ENCODE data around the gene LRRC71.
"Not testable (repeated sequence)": the region's sequence is repeated elsewhere in the genome, so short reads cannot be mapped to it uniquely, and the experiment has no call there.

Gene LRRC71

GRCh38 chr1:156908541-156908940 lies 11.9 kb upstream of the LRRC71 start:
- no peak for FAIRE-seq

GRCh38 chr1:156908955-156909354 lies 11.5 kb upstream of the LRRC71 start:
- no peak for FAIRE-seq

GRCh38 chr1:156909671-156910070 lies 10.8 kb upstream of the LRRC71 start:
- FAIRE-seq: no peak

GRCh38 chr1:156910309-156910782 lies 10.1 kb upstream of the LRRC71 start:
- FAIRE-seq: no peak

GRCh38 chr1:156911577-156912298 lies 8.7 kb upstream of the LRRC71 start:
- no peak for FAIRE-seq

GRCh38 chr1:156912310-156912709 lies 8.1 kb upstream of the LRRC71 start:
- no peak for FAIRE-seq

- no peak for FAIRE-seq
Measured at GRCh38 chr1:156912861-156913808, 7.3 kb upstream of the LRRC71 start.

GRCh38 chr1:156913809-156914387 lies 6.5 kb upstream of the LRRC71 start:
- FAIRE-seq: no peak

- FAIRE-seq: no peak
Measured at GRCh38 chr1:156914440-156914856, 6.0 kb upstream of the LRRC71 start.

GRCh38 chr1:156921053-156921529 lies 659 bp downstream of the LRRC71 start:
- no peak for FAIRE-seq

- FAIRE-seq: no peak
Measured at GRCh38 chr1:156922986-156923669, 2.7 kb downstream of the LRRC71 start.

- no peak for FAIRE-seq
Measured at GRCh38 chr1:156923670-156924477, 3.4 kb downstream of the LRRC71 start.

- no peak for FAIRE-seq
Measured at GRCh38 chr1:156924478-156925153, 4.2 kb downstream of the LRRC71 start.

- no peak for FAIRE-seq
Measured at GRCh38 chr1:156925154-156926010, 5.0 kb downstream of the LRRC71 start.

- no peak for FAIRE-seq
Measured at GRCh38 chr1:156926175-156926574, 5.7 kb downstream of the LRRC71 start.

- FAIRE-seq: not testable (repeated sequence)
Measured at GRCh38 chr1:156926695-156927094, 6.3 kb downstream of the LRRC71 start.

- no peak for FAIRE-seq
Measured at GRCh38 chr1:156927215-156928042, 7.0 kb downstream of the LRRC71 start.

GRCh38 chr1:156928043-156928602 lies 7.7 kb downstream of the LRRC71 start:
- no peak for FAIRE-seq
